ENCODE data around the gene SFRP4.

- TF ChIP-seq, protein P1, sequence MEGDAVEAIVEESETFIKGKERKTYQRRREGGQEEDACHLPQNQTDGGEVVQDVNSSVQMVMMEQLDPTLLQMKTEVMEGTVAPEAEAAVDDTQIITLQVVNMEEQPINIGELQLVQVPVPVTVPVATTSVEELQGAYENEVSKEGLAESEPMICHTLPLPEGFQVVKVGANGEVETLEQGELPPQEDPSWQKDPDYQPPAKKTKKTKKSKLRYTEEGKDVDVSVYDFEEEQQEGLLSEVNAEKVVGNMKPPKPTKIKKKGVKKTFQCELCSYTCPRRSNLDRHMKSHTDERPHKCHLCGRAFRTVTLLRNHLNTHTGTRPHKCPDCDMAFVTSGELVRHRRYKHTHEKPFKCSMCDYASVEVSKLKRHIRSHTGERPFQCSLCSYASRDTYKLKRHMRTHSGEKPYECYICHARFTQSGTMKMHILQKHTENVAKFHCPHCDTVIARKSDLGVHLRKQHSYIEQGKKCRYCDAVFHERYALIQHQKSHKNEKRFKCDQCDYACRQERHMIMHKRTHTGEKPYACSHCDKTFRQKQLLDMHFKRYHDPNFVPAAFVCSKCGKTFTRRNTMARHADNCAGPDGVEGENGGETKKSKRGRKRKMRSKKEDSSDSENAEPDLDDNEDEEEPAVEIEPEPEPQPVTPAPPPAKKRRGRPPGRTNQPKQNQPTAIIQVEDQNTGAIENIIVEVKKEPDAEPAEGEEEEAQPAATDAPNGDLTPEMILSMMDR (IDR thresholded peaks at IDR 0.05) = peak in 2 of 3 experiments; percentile 56 to 67
- TF ChIP-seq POLR2AphosphoS5 (IDR thresholded peaks at IDR 0.05; ENCODE audit: insufficient read depth in 1 of 2, low read depth in 1 of 2) = peak in 1 of 2 donors; percentile 78
- peak in 1 of 2 donors; percentile 53 for TF ChIP-seq POLR2A (IDR thresholded peaks at IDR 0.05)
These were observed at the start of gene SFRP4 for GRCh38 chr7:37916673-37917660.

Data from vagina (tissue), 2 donors.